MM.1S (cell line): ENCODE results near the gene AP1G2.

Source experiments
- DNase-seq: peaks from one replicate; pipeline ENCODE4 v3.0.0-alpha.2; 2015
- H2AFZ ChIP-seq: fragments of 300-600 bp; sonication (generic); 2 replicates; pipeline ENCODE4 v1.6.0; 2016; ENCODE audit warnings: antibody characterized with exemption, low read length
- H3F3A ChIP-seq: fragments of 300-600 bp; sonication (generic); 2 replicates; pipeline ENCODE4 v1.6.1; 2016; ENCODE audit warnings: mild to moderate bottlenecking, antibody characterized with exemption, low read length, moderate library complexity, mixed read lengths; ENCODE audit not compliant: insufficient read depth
- H3K27ac ChIP-seq: fragments of 300-600 bp; sonication (generic); 2 replicates; pipeline ENCODE4 v1.5.1; 2016; ENCODE audit warnings: mild to moderate bottlenecking, low read length
- H3K27me3 ChIP-seq: fragments of 300-600 bp; sonication (generic); replicated peaks from 2 replicates; pipeline ENCODE4 v1.6.0; 2016; ENCODE audit warnings: low read length; ENCODE audit not compliant: insufficient read depth
- H3K36me3 ChIP-seq: fragments of 300-600 bp; sonication (generic); replicated peaks from 2 replicates; pipeline ENCODE4 v1.6.1; 2016; ENCODE audit warnings: mild to moderate bottlenecking, low read length, mixed read lengths; ENCODE audit not compliant: insufficient read depth
- H3K4me1 ChIP-seq: fragments of 300-600 bp; sonication (generic); 2 replicates; pipeline ENCODE4 v1.6.1; 2016; ENCODE audit warnings: low read length, mixed read lengths
- H3K4me2 ChIP-seq: fragments of 300-600 bp; sonication (generic); 2 replicates; pipeline ENCODE4 v1.6.0; 2016; ENCODE audit warnings: low read depth, low read length
- H3K4me3 ChIP-seq: fragments of 300-600 bp; sonication (generic); 2 replicates; pipeline ENCODE4 v1.5.1; 2016; ENCODE audit warnings: low read length, mixed read lengths
- H3K79me2 ChIP-seq: fragments of 300-600 bp; sonication (generic); 2 replicates; pipeline ENCODE4 v1.6.1; 2016; ENCODE audit warnings: mixed run types, low read length, mixed read lengths
- H3K9ac ChIP-seq: fragments of 300-600 bp; sonication (generic); 2 replicates; pipeline ENCODE4 v1.6.1; 2016; ENCODE audit warnings: low read length, mixed read lengths
- H3K9me2 ChIP-seq: fragments of 300-600 bp; sonication (generic); replicated peaks from 2 replicates; pipeline ENCODE4 v1.6.1; 2016; ENCODE audit warnings: mild to moderate bottlenecking, low read length, mixed read lengths; ENCODE audit not compliant: insufficient read depth
- H3K9me3 ChIP-seq: fragments of 300-600 bp; sonication (generic); replicated peaks from 2 replicates; pipeline ENCODE4 v1.6.1; 2016; ENCODE audit warnings: mild to moderate bottlenecking, low read length, mixed read lengths; ENCODE audit not compliant: insufficient read depth
- H4K20me1 ChIP-seq: fragments of 300-600 bp; sonication (generic); 2 replicates; pipeline ENCODE4 v1.6.1; 2016; ENCODE audit warnings: mild to moderate bottlenecking, low read length, moderate library complexity, mixed read lengths; ENCODE audit not compliant: insufficient read depth
- CTCF ChIP-seq: fragments of 300-600 bp; sonication (generic); IDR thresholded peaks from 2 replicates; pipeline ENCODE4 v1.5.1; 2016; ENCODE audit warnings: antibody characterized with exemption, low read length, mixed read lengths
- EZH2 ChIP-seq: fragments of 300-600 bp; sonication (generic); optimal IDR thresholded peaks from 2 replicates; pipeline ENCODE3; 2017; ENCODE audit warnings: low read depth, mild to moderate bottlenecking, antibody characterized with exemption, low read length, mixed read lengths
- EZH2phosphoT487 ChIP-seq: fragments of 300-600 bp; sonication (generic); IDR thresholded peaks from 2 replicates; pipeline ENCODE4 v1.6.1; 2018; ENCODE audit warnings: antibody characterized with exemption, low read length

The AP1G2 gene

GRCh38 chr14:23556700-23557440 is 10.7 kb downstream of the AP1G2 start:
- H3K79me2 ChIP-seq, result peaks cover 8% of the 10 kb centered on the region
- no peaks in the 10 kb centered on the region for H3K9me3 ChIP-seq
- H3K9me2 ChIP-seq, result no peaks in the 10 kb centered on the region
- H3K36me3 ChIP-seq, result no peaks in the 10 kb centered on the region
- H3K4me3 ChIP-seq, result peak overlapping the region; percentile 88
- H3K27me3 ChIP-seq, result no peaks in the 10 kb centered on the region
- peak overlapping the region; percentile 66; the same call in 1 of the 2 replicates for H3K27ac ChIP-seq
- H4K20me1 ChIP-seq, result no peaks in the 10 kb centered on the region
- no peak for TF ChIP-seq CTCF
- no peak for TF ChIP-seq EZH2phosphoT487
- TF ChIP-seq EZH2, result no peak
- no peaks in the 10 kb centered on the region for H3F3A ChIP-seq
- peak overlapping the region; percentile 83 for H3K4me2 ChIP-seq
- no peak for DNase-seq
- peaks cover 5% of the 10 kb centered on the region; the same call in 1 of the 2 replicates for H3K4me1 ChIP-seq
- peak overlapping the region; percentile 69 for H2AFZ ChIP-seq
- H3K9ac ChIP-seq, result peak overlapping the region; percentile 80

GRCh38 chr14:23555882-23556699 is 11.5 kb downstream of the AP1G2 start, which contains the start of gene THTPA:
THTPA (plus strand) TSS chr14:23556271; CDS start chr14:23556758, 487 bp downstream.
- no peaks in the 10 kb centered on the region for H3K36me3 ChIP-seq
- no peak for TF ChIP-seq CTCF
- no peak for TF ChIP-seq EZH2phosphoT487
- TF ChIP-seq EZH2, result no peak
- H3K79me2 ChIP-seq, result peaks cover 8% of the 10 kb centered on the region
- H3K4me1 ChIP-seq, result peaks cover 5% of the 10 kb centered on the region; the same call in 1 of the 2 replicates
- H3K9me2 ChIP-seq, result no peaks in the 10 kb centered on the region
- no peaks in the 10 kb centered on the region for H4K20me1 ChIP-seq
- peak within 1 kb of the TSS; percentile 66; the same call in 1 of the 2 replicates for H3K27ac ChIP-seq
- H3K4me3 ChIP-seq, result peak within 1 kb of the TSS; percentile 88
- no peaks in the 10 kb centered on the region for H3F3A ChIP-seq
- peak; percentile 83 for DNase-seq
- H3K9ac ChIP-seq, result peak within 1 kb of the TSS; percentile 80
- H2AFZ ChIP-seq, result peak within 1 kb of the TSS; percentile 69
- no peaks in the 10 kb centered on the region for H3K9me3 ChIP-seq
- no peaks in the 10 kb centered on the region for H3K27me3 ChIP-seq
- H3K4me2 ChIP-seq, result peak within 1 kb of the TSS; percentile 83

- no peak for DNase-seq
- no peak overlapping the region for H3K27ac ChIP-seq
These were observed 12.1 kb downstream of the AP1G2 start for GRCh38 chr14:23555533-23555881.

More at GRCh38 chr14:23555533-23555881, 12.1 kb downstream of the AP1G2 start:
- no peaks in the 10 kb centered on the region for H3K9me2 ChIP-seq
- H4K20me1 ChIP-seq, result no peaks in the 10 kb centered on the region
- no peaks in the 10 kb centered on the region for H3K36me3 ChIP-seq
- peak overlapping the region; percentile 80; the same call in 1 of the 2 replicates for H3K9ac ChIP-seq
- H3K4me3 ChIP-seq, result peak overlapping the region; percentile 88
- TF ChIP-seq EZH2, result no peak
- TF ChIP-seq CTCF, result no peak
- no peak for TF ChIP-seq EZH2phosphoT487
- peaks cover 5% of the 10 kb centered on the region; the same call in 1 of the 2 replicates for H3K4me1 ChIP-seq
- no peaks in the 10 kb centered on the region for H3K9me3 ChIP-seq
- H3F3A ChIP-seq, result no peaks in the 10 kb centered on the region
- peak overlapping the region; percentile 83; the same call in 1 of the 2 replicates for H3K4me2 ChIP-seq
- H2AFZ ChIP-seq, result peak overlapping the region; percentile 69; the same call in 1 of the 2 replicates
- H3K79me2 ChIP-seq, result peaks cover 8% of the 10 kb centered on the region
- no peaks in the 10 kb centered on the region for H3K27me3 ChIP-seq
